GM21390 (cell line): ENCODE results near the gene EPAS1.

ENCODE experiments used
- ATAC-seq: cut with Tn5 transposase; IDR thresholded peaks from one replicate; pipeline ENCODE4 v1.9.1; 2021; ENCODE audit not compliant: unreplicated experiment

Gene EPAS1

GRCh38 chr2:46361920-46362666, 64.9 kb downstream of the EPAS1 start:
- no peak for ATAC-seq

- ATAC-seq: no peak
Measured at GRCh38 chr2:46362667-46363012, 65.4 kb downstream of the EPAS1 start.

GRCh38 chr2:46363535-46364170, 66.4 kb downstream of the EPAS1 start:
- no peak for ATAC-seq

GRCh38 chr2:46364797-46365457, 67.7 kb downstream of the EPAS1 start:
- ATAC-seq: no peak

- no peak for ATAC-seq
Measured at GRCh38 chr2:46365913-46366667, 68.9 kb downstream of the EPAS1 start.

GRCh38 chr2:46366668-46367052, 69.5 kb downstream of the EPAS1 start:
- no peak for ATAC-seq

- ATAC-seq: no peak
Measured at GRCh38 chr2:46367286-46367685, 70.1 kb downstream of the EPAS1 start.

- ATAC-seq: no peak
Measured at GRCh38 chr2:46368401-46368800, 71.2 kb downstream of the EPAS1 start.

GRCh38 chr2:46369783-46370182, 72.6 kb downstream of the EPAS1 start:
- ATAC-seq: no peak

GRCh38 chr2:46371854-46372253, 74.6 kb downstream of the EPAS1 start:
- no peak for ATAC-seq

- ATAC-seq: no peak
Measured at GRCh38 chr2:46372475-46372874, 75.3 kb downstream of the EPAS1 start.

GRCh38 chr2:46373238-46373637, 76.0 kb downstream of the EPAS1 start:
- ATAC-seq: no peak

GRCh38 chr2:46375566-46376125, 78.4 kb downstream of the EPAS1 start:
- ATAC-seq: no peak

- no peak for ATAC-seq
Measured at GRCh38 chr2:46376586-46376985, 79.4 kb downstream of the EPAS1 start.

- no peak for ATAC-seq
Measured at GRCh38 chr2:46377101-46377581, 79.9 kb downstream of the EPAS1 start.

GRCh38 chr2:46377666-46378560, 80.7 kb downstream of the EPAS1 start:
- no peak for ATAC-seq

- no peak for ATAC-seq
Measured at GRCh38 chr2:46378616-46379015, 81.4 kb downstream of the EPAS1 start.

- no peak for ATAC-seq
Measured at GRCh38 chr2:46379213-46380037, 82.2 kb downstream of the EPAS1 start.
